Islet of Langerhans (tissue), 1 donor: ENCODE measurements around the gene IL10RB.
"Not testable (repeated sequence)": the region's sequence is repeated elsewhere in the genome, so short reads cannot be mapped to it uniquely, and the experiment has no call there.

Source experiments
- FAIRE-seq: peaks from one replicate; lab custom pipeline; 2011; peaks lifted over from hg19 to GRCh38; lab: Jason Lieb, UNC

Gene IL10RB

DNA sequence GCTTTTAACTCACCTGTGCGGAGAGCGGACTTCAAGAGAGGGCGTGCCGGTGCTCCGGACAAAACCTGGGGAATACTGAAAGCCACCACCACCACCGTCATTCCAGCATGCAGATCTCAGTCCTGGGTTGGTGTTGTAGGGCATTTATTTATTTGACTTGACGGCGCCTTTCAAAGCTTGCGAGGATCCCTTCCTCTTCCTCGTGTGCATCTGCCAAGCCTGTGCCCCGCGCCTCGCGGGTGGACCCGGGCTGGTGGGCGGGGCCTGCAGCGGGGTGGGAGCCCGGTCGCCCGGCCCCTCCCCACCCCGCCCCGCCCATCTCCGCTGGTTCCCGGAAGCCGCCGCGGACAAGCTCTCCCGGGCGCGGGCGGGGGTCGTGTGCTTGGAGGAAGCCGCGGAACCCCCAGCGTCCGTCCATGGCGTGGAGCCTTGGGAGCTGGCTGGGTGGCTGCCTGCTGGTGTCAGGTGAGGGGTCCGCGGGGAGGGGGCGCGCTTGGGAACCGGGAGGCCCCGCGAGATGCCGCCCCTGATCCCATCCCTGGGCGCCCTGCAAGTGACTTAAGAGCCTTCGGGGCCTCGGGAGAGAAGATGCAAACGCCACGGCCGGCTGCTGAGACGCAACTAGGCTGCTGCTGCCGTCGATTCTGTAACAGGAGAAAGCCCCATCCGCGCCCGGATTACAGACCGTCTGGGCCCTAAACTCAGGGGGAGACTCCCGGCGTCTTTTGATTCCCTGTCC is at the start of gene IL10RB:
TSS of gene IL10RB (plus strand) at position 318 of the 739 bp plus-strand sequence. CDS start at position 417, 99 bp downstream.
- FAIRE-seq: no peak

DNA sequence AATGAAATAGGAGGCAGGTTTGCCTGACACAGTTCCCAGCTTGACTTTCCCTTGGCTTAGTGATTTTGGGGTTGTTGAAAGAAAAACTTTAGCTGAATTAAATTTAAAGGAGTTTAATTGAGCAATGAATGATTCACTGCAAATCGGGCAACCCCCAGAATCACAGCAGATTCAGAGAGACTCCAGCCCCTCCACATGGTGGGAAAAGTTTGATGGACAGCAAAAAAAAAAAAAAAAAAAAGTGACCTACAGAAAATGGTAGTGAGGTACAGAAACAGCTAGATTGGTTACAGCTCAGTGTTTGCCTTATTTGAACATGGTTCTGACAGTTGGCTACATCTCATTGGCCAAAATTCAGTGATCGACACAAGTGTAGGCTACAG is 49.0 kb upstream of the IL10RB start:
- FAIRE-seq: no peak

DNA sequence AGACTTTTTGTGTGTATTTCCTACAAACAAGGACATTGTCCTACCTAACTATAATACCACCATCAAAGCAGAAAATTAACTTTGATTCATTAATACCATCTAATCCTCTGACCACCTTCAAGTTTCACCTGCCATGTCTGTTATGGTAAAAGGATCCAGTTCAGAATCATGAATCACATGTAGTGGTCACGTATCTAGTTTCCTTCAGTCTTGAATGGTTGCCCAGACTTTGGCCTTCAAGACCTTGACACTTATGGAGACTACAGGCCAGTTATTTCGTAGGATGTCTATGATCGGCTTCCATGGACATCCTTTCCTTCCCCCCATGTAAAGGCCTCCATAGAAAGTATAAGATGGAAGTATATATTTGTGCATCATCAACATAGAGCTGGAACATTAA is 46.9 kb upstream of the IL10RB start:
- no peak for FAIRE-seq

DNA sequence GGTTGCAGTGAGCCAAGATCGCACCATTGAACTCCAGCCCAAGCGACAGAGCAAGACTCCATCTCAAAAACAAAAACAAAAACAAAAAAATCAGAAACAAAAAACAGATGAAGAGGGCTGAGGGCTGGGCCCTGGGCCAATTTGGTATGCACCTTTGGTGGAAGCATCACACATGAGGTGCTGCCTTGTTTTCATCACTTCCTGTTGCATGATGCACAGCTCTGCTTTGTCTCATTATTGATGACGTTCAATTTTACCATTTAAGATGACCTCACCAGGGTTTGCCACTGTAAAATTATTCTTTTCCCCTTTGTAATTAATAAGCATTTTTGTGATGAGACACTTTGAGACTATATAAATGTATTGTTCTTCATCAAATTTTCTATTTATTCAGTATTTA is 46.2 kb upstream of the IL10RB start:
- FAIRE-seq: no peak

DNA sequence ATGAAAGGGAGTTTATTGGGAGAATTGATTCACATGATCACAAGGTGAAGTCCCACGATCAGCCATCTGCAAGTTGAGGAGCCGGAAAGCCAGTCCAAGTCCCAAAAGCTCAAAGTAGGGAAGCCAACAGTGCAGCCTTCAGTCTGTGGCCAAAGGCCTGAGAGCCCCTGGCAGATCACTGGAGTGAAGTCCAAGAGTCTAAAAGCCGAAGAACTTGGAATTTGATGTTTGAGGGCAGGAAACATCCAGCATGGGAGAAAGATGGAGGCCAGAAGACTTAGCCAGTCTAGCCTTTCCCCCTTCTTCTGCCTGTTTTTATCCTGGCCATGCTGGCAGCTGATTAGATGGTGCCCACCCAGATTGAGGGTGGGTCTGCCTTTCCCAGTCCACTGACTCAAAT is 40.8 kb upstream of the IL10RB start:
- not testable (repeated sequence) for FAIRE-seq

DNA sequence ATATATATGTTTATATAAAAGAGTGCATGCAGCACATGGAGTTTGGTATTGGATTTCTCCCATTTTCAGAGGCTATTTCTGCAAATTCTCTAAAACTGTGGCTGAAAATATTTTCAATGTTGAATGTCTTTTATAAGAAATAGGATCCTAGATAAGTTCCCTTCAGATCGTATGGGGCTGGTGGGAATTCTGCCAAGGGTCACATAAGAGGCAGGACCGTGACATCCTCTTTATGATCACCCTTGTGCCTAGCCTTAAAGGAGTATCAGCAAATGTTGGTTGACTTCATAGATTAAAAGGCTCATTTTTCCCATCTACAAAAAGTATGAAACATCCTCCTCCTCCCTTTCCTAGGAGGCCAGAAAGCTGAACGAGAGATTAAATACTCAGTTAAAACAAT is 37.7 kb upstream of the IL10RB start:
- FAIRE-seq: no peak

DNA sequence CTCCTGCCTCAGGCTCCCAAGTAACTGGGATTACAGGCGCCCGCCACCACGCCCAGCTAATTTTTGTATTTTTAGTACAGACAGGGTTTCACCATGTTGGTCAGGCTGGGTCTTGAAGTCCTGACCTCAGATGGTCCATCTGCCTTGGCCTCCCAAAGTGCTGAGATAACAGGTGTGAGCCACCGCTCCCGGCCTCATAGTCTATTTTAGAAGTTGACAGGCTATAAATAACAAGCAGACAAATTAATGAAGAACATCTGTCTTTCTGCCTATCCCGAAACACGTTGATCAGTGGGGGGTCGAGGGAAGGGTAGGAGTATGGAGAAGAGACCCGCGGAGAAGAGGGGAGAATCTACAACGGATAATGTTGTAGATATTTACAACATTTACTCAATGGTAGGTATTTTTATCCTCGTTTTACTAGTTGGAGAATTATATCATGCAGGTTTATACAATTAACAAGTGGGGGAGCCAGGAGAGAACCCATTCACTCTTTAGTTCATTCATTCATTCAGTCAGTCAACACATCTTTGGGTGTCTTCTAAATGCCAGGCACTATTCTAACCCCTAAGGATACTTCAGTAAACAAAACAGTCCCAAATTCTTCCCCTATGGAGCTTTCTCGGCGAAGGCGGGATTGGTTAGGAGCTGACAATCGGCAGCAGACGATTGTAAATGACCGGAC is 36.9 kb upstream of the IL10RB start:
- no peak for FAIRE-seq

DNA sequence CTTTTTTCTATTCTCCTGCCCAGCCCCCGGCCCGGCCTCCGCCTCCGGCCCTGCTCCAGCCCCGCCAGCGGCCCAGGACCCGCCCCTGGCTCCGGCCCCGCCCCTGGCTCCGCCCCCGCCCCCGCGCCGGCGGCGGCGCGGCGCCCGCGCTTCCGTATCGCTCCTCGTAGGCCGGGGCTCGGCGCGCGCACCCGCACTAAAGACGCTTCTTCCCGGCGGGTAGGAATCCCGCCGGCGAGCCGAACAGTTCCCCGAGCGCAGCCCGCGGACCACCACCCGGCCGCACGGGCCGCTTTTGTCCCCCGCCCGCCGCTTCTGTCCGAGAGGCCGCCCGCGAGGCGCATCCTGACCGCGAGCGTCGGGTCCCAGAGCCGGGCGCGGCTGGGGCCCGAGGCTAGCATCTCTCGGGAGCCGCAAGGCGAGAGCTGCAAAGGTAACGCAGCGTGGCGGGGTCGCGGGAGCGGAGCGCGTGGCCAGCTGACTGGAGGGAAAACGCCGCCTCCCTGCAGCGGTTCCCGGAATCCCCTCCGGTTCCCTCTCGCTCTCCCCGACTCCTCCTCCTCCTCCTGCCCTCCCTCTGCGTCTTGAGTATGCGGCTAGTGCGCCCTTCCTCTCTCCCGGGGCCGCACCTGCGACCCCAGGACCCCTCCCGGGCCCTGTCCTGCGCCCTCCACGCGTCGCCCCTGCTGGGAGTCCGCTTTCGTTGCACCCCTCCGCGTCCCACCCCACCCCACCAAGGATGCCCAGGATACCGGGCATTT is 36.2 kb upstream of the IL10RB start, which contains the start of gene IFNAR2:
TSS of gene IFNAR2 (plus strand) at position 155 of the 761 bp plus-strand sequence. CDS start 11,985 bp downstream, outside the sequence.
- FAIRE-seq: no peak

DNA sequence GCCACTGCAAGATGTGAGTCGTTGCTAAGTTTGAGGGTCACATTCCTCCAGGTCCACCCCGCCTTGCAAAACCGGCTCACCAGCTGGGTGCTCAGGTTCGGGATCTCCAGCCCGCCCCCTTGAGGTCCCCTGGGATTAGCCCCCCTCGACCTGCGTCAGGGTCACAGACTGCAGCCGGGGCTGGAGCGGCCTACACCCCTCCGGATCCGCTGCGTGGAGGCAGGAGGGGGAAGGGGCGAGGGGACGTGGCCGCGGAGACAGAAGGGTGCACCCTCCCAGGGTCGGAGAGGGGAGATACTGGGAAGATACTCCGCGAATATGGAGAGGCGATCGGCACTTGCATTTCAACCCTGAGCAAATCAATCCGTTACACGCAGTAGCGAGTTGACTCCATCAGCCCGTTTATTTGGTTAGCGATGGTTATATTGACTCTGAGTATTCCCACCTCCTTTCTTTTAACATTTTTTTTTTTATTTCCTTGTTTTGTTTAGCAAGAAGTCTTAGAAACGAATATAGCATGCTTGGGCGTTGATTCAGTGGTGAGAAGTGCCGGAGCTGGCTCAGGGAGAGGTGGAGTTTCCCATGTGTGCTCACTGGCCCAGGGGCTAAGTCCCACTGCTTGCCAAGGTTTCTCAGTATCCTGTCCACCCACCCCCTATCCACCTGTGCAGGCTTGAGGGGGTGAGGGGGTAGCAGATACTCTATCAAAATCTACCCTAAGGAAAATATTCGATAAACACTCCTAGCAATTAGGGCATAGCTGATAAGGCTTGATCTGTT is 35.4 kb upstream of the IL10RB start:
- FAIRE-seq: no peak

DNA sequence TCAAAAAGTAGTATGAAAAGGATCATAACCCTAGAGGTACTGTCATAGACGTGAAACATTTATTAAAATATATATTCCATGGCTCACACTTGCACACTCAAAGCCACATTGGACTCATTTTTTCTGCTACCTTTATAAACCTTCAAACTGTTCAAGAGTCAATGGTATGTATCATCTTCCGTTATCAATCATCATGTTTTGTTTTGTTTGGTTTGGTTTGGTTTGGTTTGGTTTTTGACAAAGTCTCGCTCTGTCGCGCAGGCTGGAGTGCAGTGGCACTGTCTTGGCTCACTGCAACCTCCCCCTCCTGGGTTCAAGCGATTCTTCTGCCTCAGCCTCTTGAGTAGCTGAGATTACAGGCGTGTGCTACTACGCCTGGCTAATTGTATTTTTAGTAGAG is 34.6 kb upstream of the IL10RB start:
- FAIRE-seq: no peak

DNA sequence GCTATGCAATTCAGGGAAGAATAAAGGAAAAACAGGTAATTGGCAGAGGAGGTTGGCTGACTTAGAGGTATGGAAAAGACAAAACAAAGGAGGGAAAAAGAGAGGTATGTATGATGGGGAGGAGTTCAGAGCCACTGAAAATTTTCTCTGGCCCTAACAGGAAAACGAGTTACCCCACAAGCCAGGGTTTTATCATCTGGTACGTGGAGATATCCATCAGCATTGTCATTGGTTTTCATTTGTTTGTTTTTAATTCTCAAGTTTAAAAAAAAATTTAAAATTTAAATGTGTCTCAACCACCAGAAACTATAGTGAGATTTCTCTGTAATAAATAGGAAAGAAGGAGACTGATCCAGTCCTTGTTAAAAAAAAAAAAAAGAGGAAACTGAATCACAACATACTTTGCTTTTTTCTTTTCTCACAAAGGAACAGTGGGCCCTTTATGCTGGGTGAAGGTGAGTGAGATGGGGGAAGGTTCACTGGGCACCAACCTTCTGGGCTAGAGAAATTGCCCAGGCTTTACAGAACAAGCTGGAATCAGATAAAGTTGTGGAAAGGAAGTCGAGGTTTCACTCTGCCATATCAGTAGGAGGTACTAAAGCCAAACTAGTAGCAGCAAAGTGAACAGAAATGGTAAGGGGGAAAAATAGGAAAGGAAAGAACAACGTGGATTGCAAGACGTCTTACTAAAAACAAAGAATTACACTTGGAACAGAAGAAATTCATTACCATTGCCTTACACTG is 33.7 kb upstream of the IL10RB start:
- FAIRE-seq: no peak

DNA sequence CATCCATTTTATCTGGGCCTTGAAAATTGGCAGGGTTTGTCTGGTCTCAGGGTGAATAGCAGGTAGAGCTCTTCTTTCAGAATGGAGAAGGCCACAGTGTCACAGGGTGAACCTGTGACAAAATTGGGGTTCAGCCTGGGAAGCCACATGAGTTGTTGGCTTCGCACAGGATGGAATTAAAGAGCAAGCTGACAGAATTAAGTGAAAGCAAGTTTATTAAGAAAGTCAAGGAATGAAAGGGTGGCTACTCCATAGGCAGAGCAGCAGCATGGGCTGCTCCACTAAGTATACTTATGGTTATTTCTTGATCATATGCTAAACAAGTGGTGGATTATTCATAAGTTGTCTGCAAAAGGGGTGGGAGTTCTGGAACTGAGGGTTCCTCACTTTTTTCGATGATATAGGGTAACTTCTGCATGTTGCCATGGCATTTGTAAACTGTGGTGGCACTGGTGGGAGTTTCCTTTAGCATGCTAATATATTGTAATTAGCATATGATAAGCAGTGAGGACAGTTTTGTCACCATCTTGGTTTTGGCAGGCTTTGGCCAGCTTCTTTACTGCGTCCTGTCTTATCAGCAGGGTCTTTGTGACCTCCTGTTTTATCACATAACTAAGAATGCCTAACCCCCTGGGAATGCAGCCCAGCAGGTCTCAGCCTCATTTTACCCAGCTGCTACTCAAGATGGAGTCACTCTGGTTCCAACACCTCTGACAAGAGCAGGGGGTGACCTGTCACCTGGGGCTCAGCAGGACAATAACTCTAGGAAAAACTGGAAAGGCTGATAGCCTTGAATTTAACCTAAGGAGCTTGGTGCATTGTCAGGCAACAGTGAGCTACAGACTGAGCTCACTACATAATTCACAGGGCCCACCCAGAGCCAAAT is 31.3 kb upstream of the IL10RB start:
- no peak for FAIRE-seq

DNA sequence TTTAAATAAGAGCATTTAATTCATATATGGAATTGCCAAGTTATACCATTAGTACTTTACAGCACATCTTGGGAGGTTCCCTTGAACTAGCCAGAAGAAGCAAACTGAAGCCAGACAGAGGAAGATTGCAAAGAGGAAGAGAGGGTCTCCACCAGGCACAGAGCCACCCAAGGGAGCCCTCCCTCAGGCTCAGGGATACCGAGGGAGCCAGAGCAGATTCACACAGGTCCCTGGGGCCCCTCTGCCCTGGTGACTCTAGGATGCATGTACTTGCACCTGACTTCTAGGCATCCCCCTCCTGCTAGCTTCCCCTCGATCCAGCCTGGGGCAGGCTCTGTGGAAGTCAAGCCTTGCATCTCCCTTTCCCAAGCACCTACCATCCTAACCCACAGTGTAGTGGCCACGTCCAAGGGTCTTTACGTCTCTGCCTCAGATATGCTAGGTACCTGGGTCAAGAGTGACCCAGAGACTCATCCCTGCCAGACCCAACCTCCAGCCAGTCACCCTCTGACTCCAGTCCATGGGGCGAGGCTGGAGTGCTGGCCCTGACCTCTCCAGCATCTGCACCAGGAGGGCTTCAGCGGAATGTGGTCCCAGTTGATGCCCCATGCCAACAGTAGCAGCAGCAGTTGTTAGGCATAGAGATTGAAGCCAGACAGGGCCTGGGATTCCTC is 30.0 kb upstream of the IL10RB start:
- FAIRE-seq: no peak

DNA sequence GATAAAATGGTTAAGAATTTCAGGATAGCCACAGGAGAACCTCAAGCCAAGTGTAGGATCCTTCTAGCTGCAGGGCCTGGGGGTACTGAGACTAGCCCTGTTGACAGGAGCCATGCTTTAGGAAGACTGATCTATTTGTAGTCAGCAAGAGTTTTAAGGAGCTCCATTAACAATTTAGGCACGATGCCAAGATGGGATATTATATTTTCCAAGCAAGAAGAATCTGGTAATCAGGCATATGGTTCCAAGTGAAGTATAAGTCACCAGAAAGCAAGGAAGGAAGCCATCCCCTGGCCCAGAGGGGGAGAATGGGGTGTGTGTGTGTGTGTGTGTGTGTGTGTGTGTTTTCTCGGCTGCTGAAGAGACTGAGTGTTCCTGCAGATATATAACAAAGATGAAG is 29.4 kb upstream of the IL10RB start:
- no peak for FAIRE-seq

DNA sequence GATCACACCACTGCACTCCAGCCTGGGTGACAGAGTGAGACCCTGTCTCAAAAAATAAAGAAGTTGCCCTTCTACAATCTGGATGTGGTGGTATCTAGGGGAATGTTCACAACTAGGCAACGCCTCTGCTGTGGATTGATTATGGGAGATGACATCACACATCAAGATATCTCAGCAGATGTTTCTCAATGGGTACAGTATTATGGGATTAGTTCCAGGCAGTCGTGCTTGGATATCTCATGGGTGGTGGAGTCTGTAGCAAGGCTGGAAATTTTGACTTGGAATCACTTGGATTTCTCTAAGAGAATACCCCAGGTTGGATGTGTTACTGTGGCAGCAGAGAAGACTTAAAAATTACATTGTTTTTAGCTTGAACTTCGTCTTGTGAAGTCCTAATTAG is 28.7 kb upstream of the IL10RB start:
- no peak for FAIRE-seq

DNA sequence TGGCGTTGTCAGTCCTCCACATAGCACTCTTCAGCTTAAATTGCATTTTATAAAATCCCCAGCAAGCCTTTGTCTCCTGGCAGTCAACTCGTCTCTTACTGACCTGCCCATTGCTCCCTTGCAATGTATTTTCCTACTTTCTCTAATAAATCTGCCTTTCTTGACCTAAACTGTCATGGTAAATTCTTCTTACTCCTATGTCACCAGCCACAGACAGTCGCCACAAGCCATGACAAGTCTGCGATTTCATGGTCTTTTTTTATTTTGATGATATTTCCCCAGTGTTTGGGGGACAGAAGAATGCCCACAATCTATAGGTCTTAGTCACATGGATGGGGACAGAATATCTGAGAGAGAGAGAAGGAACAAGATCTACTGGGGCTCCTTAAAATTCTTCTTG is 28.0 kb upstream of the IL10RB start:
- no peak for FAIRE-seq

DNA sequence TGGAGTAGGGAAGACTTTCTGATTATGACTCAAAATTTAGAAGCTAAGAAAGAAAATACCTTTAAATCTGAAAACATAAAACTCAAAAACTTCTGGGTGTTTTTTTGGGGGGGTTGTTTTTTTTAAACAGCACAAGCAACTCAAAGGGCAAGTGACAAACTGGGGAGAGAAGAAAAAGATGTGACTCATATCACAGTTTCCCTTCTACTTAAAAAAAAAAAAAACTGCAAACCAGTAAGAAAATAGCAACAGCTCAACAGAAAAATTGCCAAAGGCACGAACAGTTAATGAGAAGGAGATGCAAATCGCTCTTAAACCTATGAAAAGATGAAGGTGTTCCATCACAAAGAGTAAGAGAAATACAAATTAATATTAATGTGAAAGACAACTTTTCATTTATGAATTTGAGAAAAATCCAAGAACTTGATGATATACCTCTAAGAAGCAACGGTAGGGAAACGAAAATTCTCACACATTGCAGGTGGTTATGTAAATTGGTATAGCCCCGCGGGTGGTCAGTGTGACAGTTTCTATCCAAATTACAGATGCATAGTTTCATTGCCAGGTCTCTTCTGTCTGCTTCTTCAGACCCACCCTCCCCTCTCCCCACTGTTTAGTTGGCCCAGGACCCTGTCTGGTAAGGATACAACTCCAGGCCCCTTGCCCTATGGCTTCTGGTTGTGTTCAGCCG is 27.5 kb upstream of the IL10RB start:
- no peak for FAIRE-seq

DNA sequence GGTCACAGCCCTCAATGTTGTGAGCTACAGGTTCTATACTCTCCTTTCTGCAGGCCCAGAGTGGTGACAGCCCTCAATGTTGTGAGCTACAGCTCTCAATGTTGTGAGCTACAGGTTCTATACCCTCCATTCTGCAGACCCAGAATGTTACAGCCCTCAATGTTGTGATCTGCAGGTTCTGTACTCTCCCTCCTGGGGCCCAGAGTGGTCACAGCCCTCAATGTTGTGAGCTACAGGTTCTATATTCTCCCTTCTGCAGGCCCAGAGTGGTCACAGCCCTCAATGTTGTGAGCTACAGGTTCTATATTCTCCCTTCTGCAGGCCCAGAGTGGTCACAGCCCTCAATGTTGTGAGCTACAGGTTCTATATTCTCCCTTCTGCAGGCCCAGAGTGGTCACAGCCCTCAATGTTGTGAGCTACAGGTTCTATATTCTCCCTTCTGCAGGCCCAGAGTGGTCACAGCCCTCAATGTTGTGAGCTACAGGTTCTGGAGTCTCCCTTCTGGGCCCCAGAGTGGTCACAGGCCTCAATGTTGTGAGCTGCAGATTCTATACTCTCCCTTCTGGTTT is 26.5 kb upstream of the IL10RB start:
- FAIRE-seq: not testable (repeated sequence)

DNA sequence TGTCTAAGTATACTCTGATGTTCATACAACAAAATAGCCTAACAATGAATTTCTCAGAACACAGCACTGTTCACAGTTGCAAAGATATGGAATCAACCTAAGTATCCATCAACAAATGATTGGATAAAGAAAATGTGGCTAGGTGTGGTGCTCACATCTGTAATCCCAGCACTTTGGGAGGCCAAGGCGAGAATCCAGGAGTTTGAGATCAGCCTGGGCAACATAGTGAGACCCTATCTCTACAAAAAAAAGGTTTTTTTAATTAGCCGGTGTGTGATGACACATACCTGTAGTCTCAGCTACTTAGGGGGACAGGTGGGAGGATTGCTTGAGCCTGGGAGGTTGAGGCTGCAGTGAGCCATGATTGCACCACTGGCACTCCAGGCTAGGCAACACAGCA is 25.8 kb upstream of the IL10RB start:
- no peak for FAIRE-seq
